ENCODE data around the gene OR5M11.

GRCh38 chr11:56495117-56495516 lies 47.9 kb downstream of the OR5M11 start:
- TF ChIP-seq CTCF (IDR thresholded peaks at IDR 0.05; ENCODE audit: poor library complexity, severe bottlenecking), result no peak
- TF ChIP-seq POLR2AphosphoS5 (IDR thresholded peaks at IDR 0.05), result no peak
- TF ChIP-seq TAF1 (IDR thresholded peaks at IDR 0.05; ENCODE audit: low read depth), result no peak
- no peak for TF ChIP-seq EZH2 (IDR thresholded peaks at IDR 0.05; ENCODE audit: borderline replicate concordance, insufficient read depth, low read length, poor library complexity, severe bottlenecking)
- TF ChIP-seq EP300 (conservative IDR thresholded peaks at IDR 0.05; ENCODE audit: poor library complexity, severe bottlenecking), result no peak
- no peak for TF ChIP-seq RAD21 (conservative IDR thresholded peaks at IDR 0.05)
